Smooth muscle cell (in vitro differentiated cells): ENCODE data around the gene KRTAP10-3. TPM values are rescaled to one million over a fixed set of nuclear protein-coding genes. Genes with fewer than 3 reads are reported as not detected.

Experiments
- DNase-seq: peaks from one replicate; lab custom pipeline; 2025; ENCODE audit not compliant: unreplicated experiment; lab: John Stamatoyannopoulos, UW
- H2AFZ ChIP-seq: fragments of 200-600 bp; sonication (generic); 2 replicates; pipeline ENCODE4 v1.6.0; 2016; ENCODE audit warnings: antibody characterized with exemption, low read depth, mild to moderate bottlenecking
- H3F3A ChIP-seq: fragments of 200-600 bp; sonication (generic); 2 replicates; pipeline ENCODE4 v1.6.0; 2017; ENCODE audit warnings: antibody characterized with exemption, low read depth
- H3K27ac ChIP-seq: fragments of 200-600 bp; sonication (generic); 2 replicates; pipeline ENCODE4 v1.5.1; 2016; ENCODE audit warnings: low read depth, mild to moderate bottlenecking
- H3K27me3 ChIP-seq: fragments of 200-600 bp; sonication (generic); 2 replicates; pipeline ENCODE4 v1.6.1; 2016; ENCODE audit warnings: low read depth, mild to moderate bottlenecking
- H3K36me3 ChIP-seq: fragments of 200-600 bp; sonication (generic); 2 replicates; pipeline ENCODE4 v1.5.1; 2016; ENCODE audit warnings: low read depth
- H3K4me1 ChIP-seq: fragments of 200-600 bp; sonication (generic); 2 replicates; pipeline ENCODE4 v1.5.1; 2016; ENCODE audit warnings: low read depth
- H3K4me2 ChIP-seq: fragments of 200-600 bp; sonication (generic); 2 replicates; pipeline ENCODE4 v1.6.0; 2016; ENCODE audit warnings: mild to moderate bottlenecking
- H3K4me3 ChIP-seq: fragments of 200-600 bp; sonication (generic); 2 replicates; pipeline ENCODE4 v1.5.1; 2016; ENCODE audit warnings: mild to moderate bottlenecking
- H3K79me2 ChIP-seq: fragments of 200-600 bp; sonication (generic); 2 replicates; pipeline ENCODE4 v1.6.0; 2016; ENCODE audit warnings: low read depth, mild to moderate bottlenecking
- H3K9ac ChIP-seq: fragments of 200-600 bp; sonication (generic); 2 replicates; pipeline ENCODE4 v1.6.0; 2016; ENCODE audit warnings: low read depth
- H3K9me3 ChIP-seq: fragments of 200-600 bp; sonication (generic); replicated peaks from 2 replicates; pipeline ENCODE4 v1.5.1; 2016; ENCODE audit warnings: low read depth
- H4K20me1 ChIP-seq: fragments of 200-600 bp; sonication (generic); 2 replicates; pipeline ENCODE4 v1.6.0; 2016; ENCODE audit warnings: low read depth
- WGBS: methylation state at CpG from one replicate; pipeline ENCODE4 v1.1.7; 2016; ENCODE audit warnings: low lambda C conversion rate; 5-methylcytosine and 5-hydroxymethylcytosine counted together
- polyA plus RNA-seq: library from polyadenylated mRNA; unstranded; fragments of >200 nt; fragmentation: Nextera tagmentation; extraction: Ambion mirVana; gene quantifications from 2 replicates; pipeline ENCODE4 v1.2.1, GENCODE V29; 2016
- total RNA-seq: library from RNA; depleted of rRNA; stranded (reverse); fragments of >200 nt; gene quantifications from 2 replicates; pipeline ENCODE4 v1.2.3, GENCODE V29; 2014
- TF ChIP-seq, protein P1 (sequence below): fragments of 200-600 bp; sonication (generic); IDR thresholded peaks from 2 replicates; pipeline ENCODE4 v1.5.1; 2017; ENCODE audit warnings: borderline replicate concordance, mild to moderate bottlenecking, antibody characterized with exemption; ENCODE audit not compliant: insufficient read depth, poor library complexity, severe bottlenecking

KRTAP10-3 gene
- total and polyA plus RNA-seq, 2 experiments from 2014 or later, result not detected

DNA sequence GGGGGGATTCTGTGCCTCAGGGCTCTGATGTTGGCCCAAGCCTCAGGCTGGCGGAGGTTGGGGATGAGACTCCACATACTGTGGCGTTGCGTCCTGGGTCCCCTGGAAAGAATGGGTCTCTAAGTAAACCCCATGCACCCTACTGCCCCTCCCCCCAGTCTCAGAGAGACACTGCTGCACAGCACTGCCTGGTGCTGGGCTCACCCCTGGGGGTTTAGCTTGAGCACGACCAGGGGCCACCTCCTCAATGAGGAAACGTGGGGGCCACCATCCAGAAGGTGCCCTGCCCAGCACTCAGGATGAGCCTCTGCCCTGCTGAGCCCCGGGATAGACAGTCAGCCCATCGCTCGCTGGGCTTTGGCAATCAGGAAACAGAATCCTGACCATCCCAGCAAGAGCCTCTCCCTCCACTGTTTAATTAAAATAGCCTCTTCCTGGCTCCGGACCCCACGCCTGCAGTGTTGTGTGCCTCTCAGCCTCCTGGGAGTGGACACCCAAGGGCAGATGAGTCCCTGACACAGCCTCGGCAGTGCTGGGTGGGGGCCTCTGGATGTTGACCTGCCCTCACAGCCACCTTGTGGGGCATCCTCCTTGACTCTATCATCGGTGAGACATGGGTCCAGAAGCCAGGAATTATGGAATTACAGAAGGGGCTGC is 11.4 kb upstream of the KRTAP10-3 start:
- no peak overlapping the region for H3K27ac ChIP-seq
- no peaks in the 10 kb centered on the region for H3K4me1 ChIP-seq
- no peak overlapping the region for H3K4me3 ChIP-seq
- DNase-seq, result no peak
- H3F3A ChIP-seq, result no peaks in the 10 kb centered on the region
- 93% methylated on average over 10 of the region's 12 CpGs for WGBS
- H3K9me3 ChIP-seq, result no peaks in the 10 kb centered on the region
- H3K36me3 ChIP-seq, result no peaks in the 10 kb centered on the region
- H3K4me2 ChIP-seq, result no peak overlapping the region
- no peak overlapping the region for H2AFZ ChIP-seq
- TF ChIP-seq, protein P1, sequence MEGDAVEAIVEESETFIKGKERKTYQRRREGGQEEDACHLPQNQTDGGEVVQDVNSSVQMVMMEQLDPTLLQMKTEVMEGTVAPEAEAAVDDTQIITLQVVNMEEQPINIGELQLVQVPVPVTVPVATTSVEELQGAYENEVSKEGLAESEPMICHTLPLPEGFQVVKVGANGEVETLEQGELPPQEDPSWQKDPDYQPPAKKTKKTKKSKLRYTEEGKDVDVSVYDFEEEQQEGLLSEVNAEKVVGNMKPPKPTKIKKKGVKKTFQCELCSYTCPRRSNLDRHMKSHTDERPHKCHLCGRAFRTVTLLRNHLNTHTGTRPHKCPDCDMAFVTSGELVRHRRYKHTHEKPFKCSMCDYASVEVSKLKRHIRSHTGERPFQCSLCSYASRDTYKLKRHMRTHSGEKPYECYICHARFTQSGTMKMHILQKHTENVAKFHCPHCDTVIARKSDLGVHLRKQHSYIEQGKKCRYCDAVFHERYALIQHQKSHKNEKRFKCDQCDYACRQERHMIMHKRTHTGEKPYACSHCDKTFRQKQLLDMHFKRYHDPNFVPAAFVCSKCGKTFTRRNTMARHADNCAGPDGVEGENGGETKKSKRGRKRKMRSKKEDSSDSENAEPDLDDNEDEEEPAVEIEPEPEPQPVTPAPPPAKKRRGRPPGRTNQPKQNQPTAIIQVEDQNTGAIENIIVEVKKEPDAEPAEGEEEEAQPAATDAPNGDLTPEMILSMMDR, result no peak
- no peak overlapping the region for H3K9ac ChIP-seq
- H4K20me1 ChIP-seq, result no peaks in the 10 kb centered on the region
- no peaks in the 10 kb centered on the region for H3K79me2 ChIP-seq
- H3K27me3 ChIP-seq, result no peaks in the 10 kb centered on the region

DNA sequence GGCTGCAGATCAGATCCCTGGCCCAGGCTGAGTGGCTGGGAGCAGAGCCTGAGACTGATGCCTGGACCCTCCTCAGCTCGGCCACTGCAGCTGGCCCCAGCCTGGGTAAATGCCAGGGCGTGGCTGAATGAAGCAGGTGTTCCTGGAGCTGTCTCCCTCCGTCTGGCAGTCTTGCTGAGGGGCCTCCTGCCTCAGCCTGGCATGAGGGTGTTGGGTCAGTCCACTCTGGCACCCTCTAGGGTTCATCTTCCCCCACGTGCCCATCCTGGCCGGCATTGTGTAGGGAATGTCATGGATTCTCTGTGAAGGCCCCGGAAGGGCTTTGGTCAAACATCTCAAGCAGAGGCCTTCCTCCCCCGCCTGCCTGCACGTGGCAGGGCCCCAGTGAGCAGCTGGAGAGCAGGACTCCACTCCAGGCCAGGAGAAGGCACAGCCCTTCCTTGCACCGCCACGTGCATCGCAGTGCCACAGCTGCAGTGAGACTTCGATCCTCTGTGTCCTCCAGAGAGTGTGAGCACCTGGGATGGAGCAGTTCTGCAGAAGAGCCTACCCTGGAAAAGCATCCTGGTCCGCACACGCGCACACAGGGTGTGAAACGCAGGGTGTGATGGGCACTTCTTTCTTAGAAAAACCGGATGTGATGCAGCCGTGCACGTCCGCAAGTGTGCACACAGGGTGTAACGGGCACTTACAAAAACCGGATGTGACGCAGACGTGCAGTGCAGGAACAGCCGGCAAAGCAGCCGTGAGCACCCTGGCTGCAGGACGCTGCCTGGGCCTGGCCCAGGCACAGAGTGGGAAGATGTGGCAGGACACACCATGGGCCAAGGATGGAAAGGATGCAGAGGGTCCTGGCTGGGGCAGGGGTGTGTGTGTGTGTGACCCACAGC is 10.3 kb upstream of the KRTAP10-3 start:
- no peak overlapping the region for H3K4me2 ChIP-seq
- 88% methylated on average over 26 of the region's 27 CpGs for WGBS
- no peak overlapping the region for H3K9ac ChIP-seq
- H3K36me3 ChIP-seq, result no peaks in the 10 kb centered on the region
- no peak for DNase-seq
- H4K20me1 ChIP-seq, result no peaks in the 10 kb centered on the region
- TF ChIP-seq, protein P1, result no peak
- no peaks in the 10 kb centered on the region for H3F3A ChIP-seq
- no peak overlapping the region for H3K27ac ChIP-seq
- H2AFZ ChIP-seq, result no peak overlapping the region
- no peak overlapping the region for H3K4me3 ChIP-seq
- no peaks in the 10 kb centered on the region for H3K4me1 ChIP-seq
- no peaks in the 10 kb centered on the region for H3K79me2 ChIP-seq
- H3K9me3 ChIP-seq, result no peaks in the 10 kb centered on the region
- no peaks in the 10 kb centered on the region for H3K27me3 ChIP-seq

DNA sequence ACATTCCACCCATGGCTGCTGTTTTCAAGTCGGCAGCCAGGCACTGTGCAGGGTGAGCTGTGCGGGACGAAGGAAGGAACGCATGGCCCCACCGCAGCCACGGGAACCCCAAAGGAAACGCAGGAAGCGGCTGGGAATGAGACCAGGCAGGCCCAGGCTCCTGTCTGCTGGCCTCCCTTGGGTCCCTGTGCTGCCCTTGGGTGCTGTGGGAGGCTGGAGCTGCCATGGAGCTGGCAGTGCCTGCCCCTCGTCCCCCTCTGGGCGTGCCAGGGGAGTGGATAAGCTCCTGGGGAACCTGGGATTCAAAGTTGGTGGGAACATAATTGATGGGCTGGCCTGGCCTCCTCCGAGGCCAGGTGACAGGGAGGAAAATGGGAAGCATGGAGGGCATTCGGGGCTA is 9.7 kb upstream of the KRTAP10-3 start:
- H3K27ac ChIP-seq, result no peak overlapping the region
- H3K4me3 ChIP-seq, result no peak overlapping the region
- no peaks in the 10 kb centered on the region for H3K36me3 ChIP-seq
- H3K9ac ChIP-seq, result no peak overlapping the region
- WGBS, result 93% methylated on average over 12 of the region's 12 CpGs
- H3K79me2 ChIP-seq, result no peaks in the 10 kb centered on the region
- H4K20me1 ChIP-seq, result no peaks in the 10 kb centered on the region
- no peak overlapping the region for H2AFZ ChIP-seq
- H3K4me2 ChIP-seq, result no peak overlapping the region
- H3K9me3 ChIP-seq, result no peaks in the 10 kb centered on the region
- DNase-seq, result no peak
- no peaks in the 10 kb centered on the region for H3K27me3 ChIP-seq
- TF ChIP-seq, protein P1, result no peak
- H3F3A ChIP-seq, result no peaks in the 10 kb centered on the region
- no peaks in the 10 kb centered on the region for H3K4me1 ChIP-seq
